Transverse colon (tissue), 4 donors: Measurements from ENCODE around the gene CASTOR1.

Source experiments
- EP300 ChIP-seq: sonication (generic); formaldehyde crosslinking; IDR thresholded peaks from one replicate; pipeline ENCODE4 v1.6.1; 2017; ENCODE audit warnings: antibody characterized with exemption, low read depth
- POLR2A ChIP-seq: fragments of 450-650 bp; IDR thresholded peaks from one replicate; pipeline ENCODE4 v1.6.1; 2016; ENCODE audit warnings: antibody characterized with exemption, mild to moderate bottlenecking, moderate library complexity
- POLR2AphosphoS5 ChIP-seq, 3 donors: sonication (generic); formaldehyde crosslinking; IDR thresholded peaks; one replicate each; pipeline ENCODE4 v1.6.1; 2016; ENCODE audit warnings: antibody characterized with exemption in 3 of 3
- TF ChIP-seq, protein P1 (sequence below), 5 experiments: fragments of 200-600 bp in 3 of 5; fragments of 450-650 bp in 2 of 5; sonication (generic) in 3 of 5; IDR thresholded peaks; 1 replicate in 2 of 5; 2 replicates in 3 of 5; pipeline ENCODE4 v1.5.1; 2016 to 2017; ENCODE audit warnings: antibody characterized with exemption in 5 of 5, inconsistent platforms in 3 of 5, mild to moderate bottlenecking in 2 of 5, moderate library complexity in 1 of 5

DNA sequence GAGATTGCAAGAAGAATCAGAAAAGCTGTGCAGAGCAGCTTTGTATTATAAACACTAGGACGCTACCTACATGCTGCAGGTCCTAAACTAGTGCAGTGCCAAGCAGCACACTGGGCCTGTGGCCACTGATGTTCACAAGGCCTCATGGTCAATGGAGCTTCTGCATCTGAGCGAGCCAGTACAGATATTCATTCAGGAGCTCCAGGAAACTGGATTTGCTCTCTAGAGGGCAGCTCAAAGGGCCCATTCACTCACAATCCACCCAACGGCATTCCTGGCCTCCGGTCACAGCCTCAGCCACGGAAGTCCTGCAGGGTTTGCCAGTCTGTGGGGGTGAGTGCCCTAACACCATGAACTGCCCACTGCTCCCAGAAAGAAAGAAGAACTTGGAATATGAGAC, 43.2 kb upstream of the CASTOR1 start:
- TF ChIP-seq POLR2AphosphoS5 (IDR thresholded peaks at IDR 0.05) (no peak), POLR2A (no peak), EP300 (no peak)
- TF ChIP-seq, protein P1, sequence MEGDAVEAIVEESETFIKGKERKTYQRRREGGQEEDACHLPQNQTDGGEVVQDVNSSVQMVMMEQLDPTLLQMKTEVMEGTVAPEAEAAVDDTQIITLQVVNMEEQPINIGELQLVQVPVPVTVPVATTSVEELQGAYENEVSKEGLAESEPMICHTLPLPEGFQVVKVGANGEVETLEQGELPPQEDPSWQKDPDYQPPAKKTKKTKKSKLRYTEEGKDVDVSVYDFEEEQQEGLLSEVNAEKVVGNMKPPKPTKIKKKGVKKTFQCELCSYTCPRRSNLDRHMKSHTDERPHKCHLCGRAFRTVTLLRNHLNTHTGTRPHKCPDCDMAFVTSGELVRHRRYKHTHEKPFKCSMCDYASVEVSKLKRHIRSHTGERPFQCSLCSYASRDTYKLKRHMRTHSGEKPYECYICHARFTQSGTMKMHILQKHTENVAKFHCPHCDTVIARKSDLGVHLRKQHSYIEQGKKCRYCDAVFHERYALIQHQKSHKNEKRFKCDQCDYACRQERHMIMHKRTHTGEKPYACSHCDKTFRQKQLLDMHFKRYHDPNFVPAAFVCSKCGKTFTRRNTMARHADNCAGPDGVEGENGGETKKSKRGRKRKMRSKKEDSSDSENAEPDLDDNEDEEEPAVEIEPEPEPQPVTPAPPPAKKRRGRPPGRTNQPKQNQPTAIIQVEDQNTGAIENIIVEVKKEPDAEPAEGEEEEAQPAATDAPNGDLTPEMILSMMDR (IDR thresholded peaks at IDR 0.05): no peak
